ENCODE measurements around the gene BCORL1. TPM values are rescaled to one million over a fixed set of nuclear protein-coding genes. Genes with fewer than 3 reads are reported as not detected.

The BCORL1 gene
- 10 to 100 TPM in 1 of 4 donors, 1 to 10 TPM in 3; 5.9 to 11.0 (median 7.9) TPM for total RNA-seq

- TF ChIP-seq POLR2AphosphoS5 (IDR thresholded peaks at IDR 0.05) (no peak), POLR2A (IDR thresholded peaks at IDR 0.05) (peak in 1 of 2 donors; percentile 41), EP300 (IDR thresholded peaks at IDR 0.05) (no peak)
- Histone ChIP-seq H3K36me3 (no peaks in the 10 kb centered on the region), H3K9me3 (no peaks in the 10 kb centered on the region), H3K27ac (no peak within 1 kb of the TSS), H3K4me3 (no peak within 1 kb of the TSS), H3K4me1 (peaks cover 11% of the 10 kb centered on the region), H3K27me3 (no peaks in the 10 kb centered on the region)
- peak; percentile 93 to 94 for DNase-seq (ENCODE audit: low spot score in 2 of 2)
- WGBS: 40% methylated on average over 73 of the region's 74 CpGs
These were observed at the start of gene BCORL1 for GRCh38 chrX:129982300-129983251. Gene BCORL1, plus strand, starts transcription at chrX:129982635. Its CDS starts 22,597 bp downstream, at chrX:130005232.

DNA sequence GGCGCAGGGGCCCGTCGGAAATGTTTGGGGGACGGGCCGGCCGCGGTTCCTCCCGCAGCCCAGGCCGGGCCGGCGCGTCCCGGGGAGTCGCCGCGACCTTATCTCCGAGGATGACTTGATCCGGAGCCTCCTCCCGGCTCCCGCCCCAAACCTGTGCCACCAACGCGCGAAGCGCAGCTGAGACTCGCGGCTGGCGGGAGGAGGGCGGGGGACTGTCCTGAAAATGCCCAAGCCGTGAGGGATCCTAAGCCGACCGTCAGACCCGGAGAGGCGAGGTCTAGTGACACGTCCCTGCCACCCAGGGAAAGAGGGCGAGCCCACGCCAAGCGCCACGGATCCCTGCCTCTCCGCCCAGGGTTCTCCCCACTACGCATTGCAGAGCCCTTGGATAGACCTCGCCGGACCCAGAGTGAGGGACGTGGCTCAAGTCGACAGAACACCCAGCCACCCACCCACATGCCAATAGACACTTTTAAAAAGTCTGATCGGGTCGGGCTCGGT is 49.6 kb upstream of the BCORL1 start:
- Histone ChIP-seq H3K9me3 (no peaks in the 10 kb centered on the region), H3K36me3 (peaks cover under 1% of the 10 kb centered on the region), H3K27ac (peak overlapping the region; percentile 84), H3K4me1 (no peaks in the 10 kb centered on the region), H3K27me3 (no peaks in the 10 kb centered on the region), H3K4me3 (peak overlapping the region; percentile 57)
- 57% methylated on average over 5 of the region's 47 CpGs for WGBS
- TF ChIP-seq, protein P1, sequence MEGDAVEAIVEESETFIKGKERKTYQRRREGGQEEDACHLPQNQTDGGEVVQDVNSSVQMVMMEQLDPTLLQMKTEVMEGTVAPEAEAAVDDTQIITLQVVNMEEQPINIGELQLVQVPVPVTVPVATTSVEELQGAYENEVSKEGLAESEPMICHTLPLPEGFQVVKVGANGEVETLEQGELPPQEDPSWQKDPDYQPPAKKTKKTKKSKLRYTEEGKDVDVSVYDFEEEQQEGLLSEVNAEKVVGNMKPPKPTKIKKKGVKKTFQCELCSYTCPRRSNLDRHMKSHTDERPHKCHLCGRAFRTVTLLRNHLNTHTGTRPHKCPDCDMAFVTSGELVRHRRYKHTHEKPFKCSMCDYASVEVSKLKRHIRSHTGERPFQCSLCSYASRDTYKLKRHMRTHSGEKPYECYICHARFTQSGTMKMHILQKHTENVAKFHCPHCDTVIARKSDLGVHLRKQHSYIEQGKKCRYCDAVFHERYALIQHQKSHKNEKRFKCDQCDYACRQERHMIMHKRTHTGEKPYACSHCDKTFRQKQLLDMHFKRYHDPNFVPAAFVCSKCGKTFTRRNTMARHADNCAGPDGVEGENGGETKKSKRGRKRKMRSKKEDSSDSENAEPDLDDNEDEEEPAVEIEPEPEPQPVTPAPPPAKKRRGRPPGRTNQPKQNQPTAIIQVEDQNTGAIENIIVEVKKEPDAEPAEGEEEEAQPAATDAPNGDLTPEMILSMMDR (IDR thresholded peaks at IDR 0.05): no peak
- TF ChIP-seq EP300 (IDR thresholded peaks at IDR 0.05): no peak
- no peak for TF ChIP-seq POLR2A (IDR thresholded peaks at IDR 0.05)
- no peak for TF ChIP-seq POLR2AphosphoS5 (IDR thresholded peaks at IDR 0.05)
- peak; percentile 75 to 78 for DNase-seq (ENCODE audit: low spot score in 2 of 2)

- Histone ChIP-seq H3K4me1 (no peaks in the 10 kb centered on the region), H3K4me3 (no peak overlapping the region), H3K36me3 (no peaks in the 10 kb centered on the region), H3K27ac (no peak overlapping the region), H3K27me3 (no peaks in the 10 kb centered on the region), H3K9me3 (no peaks in the 10 kb centered on the region)
- no peak for DNase-seq (ENCODE audit: low spot score in 2 of 2)
- WGBS: 62% methylated on average over 7 of the region's 7 CpGs
- TF ChIP-seq POLR2AphosphoS5 (IDR thresholded peaks at IDR 0.05) (no peak), EP300 (IDR thresholded peaks at IDR 0.05) (no peak), POLR2A (IDR thresholded peaks at IDR 0.05) (no peak)
- TF ChIP-seq, protein P1 (IDR thresholded peaks at IDR 0.05): no peak
These were observed 48.7 kb upstream of the BCORL1 start for GRCh38 chrX:129933700-129934099.

- DNase-seq (ENCODE audit: low spot score in 2 of 2): no peak
- TF ChIP-seq POLR2A (IDR thresholded peaks at IDR 0.05) (no peak), POLR2AphosphoS5 (IDR thresholded peaks at IDR 0.05) (no peak), EP300 (IDR thresholded peaks at IDR 0.05) (no peak)
- TF ChIP-seq, protein P1 (IDR thresholded peaks at IDR 0.05): no peak
- no peaks in the 10 kb centered on the region for H3K27me3 ChIP-seq
- no peaks in the 10 kb centered on the region for H3K9me3 ChIP-seq
- 52% methylated on average over 10 of the region's 10 CpGs for WGBS
- no peak overlapping the region for H3K4me3 ChIP-seq
- H3K4me1 ChIP-seq: no peaks in the 10 kb centered on the region
- no peak overlapping the region for H3K27ac ChIP-seq
- no peaks in the 10 kb centered on the region for H3K36me3 ChIP-seq
These were observed 48.0 kb upstream of the BCORL1 start for GRCh38 chrX:129934461-129934860.

DNA sequence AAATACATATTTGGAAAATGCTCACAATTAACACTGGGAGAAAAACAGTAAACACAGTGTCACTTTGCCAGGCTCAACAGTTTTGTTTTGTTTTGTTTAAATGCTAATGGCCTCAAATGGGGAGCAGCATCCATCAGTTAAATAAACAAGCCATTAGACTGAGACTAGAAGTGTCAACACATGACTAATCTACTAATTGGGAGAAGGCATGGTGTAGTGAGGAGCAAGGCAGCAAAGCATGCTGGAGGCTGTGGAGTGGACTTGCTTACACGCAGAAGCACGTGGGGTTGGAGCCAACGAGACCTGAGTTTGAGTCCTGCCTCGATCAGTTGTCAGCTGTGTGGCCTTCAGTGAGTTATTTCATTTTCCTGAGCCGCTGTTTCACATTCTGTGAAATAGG is 47.5 kb upstream of the BCORL1 start:
- Histone ChIP-seq H3K36me3 (no peaks in the 10 kb centered on the region), H3K27ac (no peak overlapping the region), H3K9me3 (no peaks in the 10 kb centered on the region), H3K27me3 (no peaks in the 10 kb centered on the region), H3K4me3 (no peak overlapping the region), H3K4me1 (no peaks in the 10 kb centered on the region)
- WGBS: 75% methylated on average over 5 of the region's 5 CpGs
- DNase-seq (ENCODE audit: low spot score in 2 of 2): no peak
- TF ChIP-seq POLR2A (IDR thresholded peaks at IDR 0.05) (no peak), EP300 (IDR thresholded peaks at IDR 0.05) (no peak), POLR2AphosphoS5 (IDR thresholded peaks at IDR 0.05) (no peak)
- TF ChIP-seq, protein P1 (IDR thresholded peaks at IDR 0.05): no peak
